HG02852 (cell line): ENCODE results near the gene INO80C.
"Not testable (repeated sequence)": the region's sequence is repeated elsewhere in the genome, so short reads cannot be mapped to it uniquely, and the experiment has no call there.

ENCODE experiments used
- ATAC-seq: cut with Tn5 transposase; IDR thresholded peaks from one replicate; pipeline ENCODE4 v1.9.1; 2021; ENCODE audit warnings: mild to moderate bottlenecking, moderate library complexity; ENCODE audit not compliant: unreplicated experiment

Gene INO80C

GRCh38 chr18:35463827-35464226, 33.9 kb downstream of the INO80C start:
- no peak for ATAC-seq

- no peak for ATAC-seq
Observed at GRCh38 chr18:35463050-35463449, 34.7 kb downstream of the INO80C start.

GRCh38 chr18:35460736-35461161, 37.0 kb downstream of the INO80C start:
- no peak for ATAC-seq

GRCh38 chr18:35459997-35460396, 37.8 kb downstream of the INO80C start:
- ATAC-seq: no peak

GRCh38 chr18:35458677-35459441, 38.9 kb downstream of the INO80C start:
- peak; percentile 74 for ATAC-seq

- ATAC-seq: no peak
Observed at GRCh38 chr18:35458271-35458670, 39.5 kb downstream of the INO80C start.

- no peak for ATAC-seq
Observed at GRCh38 chr18:35457140-35457704, 40.5 kb downstream of the INO80C start.

- ATAC-seq: no peak
Observed at GRCh38 chr18:35455926-35456763, 41.6 kb downstream of the INO80C start.

- no peak for ATAC-seq
Observed at GRCh38 chr18:35454803-35455202, 43.0 kb downstream of the INO80C start.

GRCh38 chr18:35453065-35453464, 44.7 kb downstream of the INO80C start:
- ATAC-seq: not testable (repeated sequence)

- no peak for ATAC-seq
Observed at GRCh38 chr18:35451916-35452315, 45.8 kb downstream of the INO80C start.

- ATAC-seq: no peak
Observed at GRCh38 chr18:35451032-35451431, 46.7 kb downstream of the INO80C start.

GRCh38 chr18:35444636-35445035, 53.1 kb downstream of the INO80C start:
- no peak for ATAC-seq

- ATAC-seq: no peak
Observed at GRCh38 chr18:35443847-35444246, 53.9 kb downstream of the INO80C start.

GRCh38 chr18:35443434-35443833, 54.3 kb downstream of the INO80C start:
- ATAC-seq: no peak

- no peak for ATAC-seq
Observed at GRCh38 chr18:35442701-35443100, 55.1 kb downstream of the INO80C start.

GRCh38 chr18:35441857-35442595, 55.7 kb downstream of the INO80C start:
- ATAC-seq: no peak

- no peak for ATAC-seq
Observed at GRCh38 chr18:35438480-35439234, 59.1 kb downstream of the INO80C start.

GRCh38 chr18:35437836-35438235, 59.9 kb downstream of the INO80C start:
- no peak for ATAC-seq

GRCh38 chr18:35436076-35436649, 61.6 kb downstream of the INO80C start:
- ATAC-seq: no peak
